C1 segment of cervical spinal cord (tissue), 14 donors: ENCODE results near the gene KLHDC8B.

Source experiments
- DNase-seq, 14 donors: peaks; one replicate each; lab custom pipeline; 2025; lab: John Stamatoyannopoulos, UW

Gene KLHDC8B

DNA sequence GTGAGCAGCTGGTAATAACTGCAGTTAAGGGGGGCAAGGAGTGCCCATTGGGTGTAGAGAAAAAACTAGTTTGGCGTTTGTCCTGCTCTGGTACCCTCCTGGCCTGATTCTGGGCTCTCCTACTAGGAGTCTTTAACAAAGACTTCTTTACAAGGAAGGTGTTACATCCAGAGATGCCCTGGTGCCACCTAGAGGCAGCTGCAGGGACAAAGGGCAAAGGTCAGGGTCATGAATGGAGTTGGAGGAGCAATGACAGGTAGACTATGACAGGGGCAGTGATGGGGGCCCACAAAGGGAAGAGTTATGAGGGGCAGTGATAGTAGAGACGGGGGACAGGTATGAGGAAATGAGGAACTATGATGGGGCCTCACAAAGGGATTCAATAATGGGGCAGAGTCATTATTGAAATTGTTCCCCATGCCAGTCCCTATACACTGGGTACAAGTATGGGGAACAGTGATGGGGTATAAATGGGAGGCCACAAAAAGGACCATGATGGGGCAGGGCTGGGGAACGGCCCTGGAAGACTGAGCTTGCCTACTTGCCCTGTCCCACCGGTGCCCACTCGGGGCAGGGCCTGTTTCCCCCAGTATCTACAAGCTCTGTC, 13.2 kb upstream of the KLHDC8B start:
- DNase-seq: peak in 1 of 14 donors; percentile 5

DNA sequence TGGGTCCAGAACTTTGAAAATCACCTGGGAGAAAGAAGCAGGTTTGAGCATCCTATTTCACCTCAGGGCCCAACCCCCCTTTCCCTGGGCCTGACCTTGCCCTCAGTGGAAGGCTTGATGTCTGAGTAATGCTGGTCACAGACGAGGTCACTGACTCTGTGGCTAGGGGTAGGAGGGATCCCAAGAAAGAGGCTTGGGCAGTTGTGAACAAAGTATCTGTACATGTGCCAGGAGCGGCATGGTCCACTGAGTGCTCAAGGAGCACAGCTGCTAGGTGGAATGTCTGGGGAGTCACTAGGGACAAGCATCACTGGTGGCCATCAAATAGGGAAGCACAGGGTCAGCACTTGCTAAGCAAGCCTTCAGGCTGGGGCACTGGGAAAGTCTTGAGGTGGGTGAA, 12.6 kb upstream of the KLHDC8B start:
- no peak for DNase-seq

DNA sequence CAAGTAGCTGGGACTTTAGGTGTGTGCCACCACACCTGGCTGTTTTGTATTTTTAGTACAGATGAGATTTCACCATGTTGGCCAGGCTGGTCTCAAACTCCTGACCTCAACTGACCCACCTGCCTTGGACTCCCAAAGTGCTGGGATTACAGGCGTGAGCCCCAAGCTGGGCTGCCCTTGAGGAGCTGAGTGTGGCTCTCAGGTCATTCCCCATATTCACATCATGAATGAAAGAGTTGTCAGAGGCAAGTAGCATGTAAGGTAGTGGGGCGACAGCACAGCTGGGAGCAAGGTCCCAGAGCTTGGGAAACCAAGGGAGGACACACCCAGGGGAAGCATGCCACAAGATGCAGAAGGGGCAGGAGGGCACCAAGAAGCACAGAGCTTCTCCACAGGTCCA, 10.2 kb upstream of the KLHDC8B start:
- no peak for DNase-seq

DNA sequence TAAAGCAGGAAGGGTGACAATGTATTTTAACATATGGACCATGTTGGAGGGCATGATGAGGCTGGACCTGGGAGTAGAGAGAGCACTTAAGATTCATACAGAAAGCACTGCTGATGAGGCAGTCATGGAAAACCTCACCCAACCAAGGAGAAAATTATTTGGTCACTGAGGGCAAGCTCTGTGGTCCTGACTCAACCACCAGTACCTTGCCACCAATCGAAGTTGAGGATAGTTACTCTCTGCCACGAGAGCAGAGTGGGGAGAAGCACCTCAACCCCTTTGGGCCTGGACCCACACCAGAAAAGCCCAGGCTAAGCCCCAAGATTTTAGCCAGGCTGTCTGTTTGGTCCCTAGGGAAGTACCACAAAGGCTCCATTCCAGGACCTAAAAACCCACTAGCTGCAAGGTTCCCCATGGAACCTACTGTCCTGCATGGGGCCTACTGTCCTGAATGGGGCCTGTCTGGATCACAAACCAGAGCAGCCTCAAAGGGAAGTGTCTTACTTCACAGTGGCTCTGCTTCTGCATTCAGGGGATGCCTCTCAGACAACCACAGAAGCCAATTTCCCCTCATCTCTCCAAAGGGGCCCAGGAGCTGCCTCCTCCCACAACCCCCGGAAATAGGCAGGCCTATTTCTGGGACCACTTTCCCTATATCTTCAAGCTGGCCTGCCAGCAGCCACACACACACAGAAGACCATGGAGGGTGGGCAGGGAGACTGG, 9.4 kb upstream of the KLHDC8B start:
- no peak for DNase-seq

DNA sequence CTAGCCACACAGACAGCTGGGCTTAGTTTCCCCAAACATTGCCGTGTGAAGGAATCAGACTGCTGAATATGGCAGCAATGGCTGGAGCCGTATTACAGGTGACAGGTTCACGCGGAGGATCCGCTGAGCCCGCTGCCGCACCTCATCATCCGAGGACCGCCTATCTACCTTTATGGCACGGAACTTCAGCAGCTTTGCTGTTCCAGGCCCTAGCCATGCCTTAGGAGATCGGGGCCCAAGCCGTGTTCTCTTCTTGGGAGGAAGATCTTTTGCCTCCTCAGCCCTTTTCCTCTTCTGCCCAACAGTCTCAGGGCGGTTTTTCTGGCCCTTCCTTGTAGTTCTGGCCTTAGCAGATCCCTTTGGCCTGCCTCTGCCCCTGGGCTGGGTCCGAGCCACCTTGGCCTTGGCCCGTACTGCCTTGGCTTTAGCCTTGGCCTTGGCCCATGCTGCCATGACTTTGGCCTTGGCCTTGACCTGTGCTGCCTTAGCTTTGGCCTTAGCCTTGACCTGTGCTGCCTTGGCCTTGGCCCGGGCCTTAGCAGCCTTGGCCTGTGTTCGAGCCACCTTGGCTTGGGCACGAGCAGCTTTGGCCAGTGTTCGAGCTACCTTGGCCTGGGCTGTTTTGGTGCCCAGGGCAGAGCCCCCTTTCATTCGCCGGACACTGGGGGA, 8.5 kb upstream of the KLHDC8B start:
- no peak for DNase-seq

DNA sequence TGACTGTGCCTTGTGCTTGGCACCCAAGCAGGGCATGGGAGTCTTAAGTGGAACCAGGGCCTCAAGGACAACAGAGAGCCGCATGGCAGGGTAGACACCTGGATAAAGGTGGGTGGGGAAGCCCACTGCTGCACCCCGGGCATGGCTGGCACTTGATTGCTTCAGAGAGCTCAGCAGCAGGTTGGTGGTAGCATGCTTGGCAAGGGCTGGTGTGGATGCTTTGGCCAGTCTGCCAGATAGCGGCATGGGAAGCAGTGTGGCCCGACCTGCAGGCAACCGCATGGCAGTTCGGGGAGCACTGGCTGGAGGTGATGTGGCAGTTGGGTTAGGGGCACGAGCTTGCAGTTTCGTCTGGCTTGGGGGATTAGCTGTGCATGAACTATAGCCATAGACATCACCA, 7.8 kb upstream of the KLHDC8B start:
- no peak for DNase-seq

DNA sequence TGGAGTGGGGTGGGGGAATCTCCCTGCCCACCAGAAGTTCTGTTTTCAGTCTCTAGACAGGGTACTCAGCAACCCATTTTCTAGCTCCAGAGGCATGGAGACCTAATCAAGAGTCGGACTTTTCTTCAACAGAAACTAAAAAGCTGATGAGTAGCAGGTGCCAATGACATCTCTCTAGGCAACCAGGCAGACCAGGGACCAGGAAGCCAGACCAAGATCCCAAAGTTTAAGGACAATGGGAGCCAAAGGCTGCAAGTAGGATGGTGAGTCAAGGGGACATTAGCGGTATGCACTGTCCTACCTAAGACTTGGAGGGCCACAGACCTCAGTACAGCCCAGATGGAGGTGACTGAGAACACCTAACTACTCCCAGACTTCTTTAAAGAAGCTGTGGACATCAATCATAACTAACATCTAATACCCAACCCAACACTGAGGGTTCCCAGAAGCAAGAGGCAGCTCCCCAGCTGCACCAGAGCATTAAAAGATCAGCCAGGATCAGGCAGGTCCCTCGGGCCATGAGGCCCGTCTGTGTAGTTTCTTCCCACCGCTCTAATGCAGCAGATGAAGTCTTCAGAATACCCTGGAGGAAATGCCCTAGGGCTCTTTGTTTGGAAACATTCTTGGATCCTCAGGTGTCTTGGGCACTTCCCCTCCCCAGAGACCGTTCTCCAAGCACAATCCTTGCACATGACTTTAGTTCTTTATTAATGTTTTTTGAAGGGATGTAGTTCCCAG, 6.2 kb upstream of the KLHDC8B start:
- DNase-seq: no peak

DNA sequence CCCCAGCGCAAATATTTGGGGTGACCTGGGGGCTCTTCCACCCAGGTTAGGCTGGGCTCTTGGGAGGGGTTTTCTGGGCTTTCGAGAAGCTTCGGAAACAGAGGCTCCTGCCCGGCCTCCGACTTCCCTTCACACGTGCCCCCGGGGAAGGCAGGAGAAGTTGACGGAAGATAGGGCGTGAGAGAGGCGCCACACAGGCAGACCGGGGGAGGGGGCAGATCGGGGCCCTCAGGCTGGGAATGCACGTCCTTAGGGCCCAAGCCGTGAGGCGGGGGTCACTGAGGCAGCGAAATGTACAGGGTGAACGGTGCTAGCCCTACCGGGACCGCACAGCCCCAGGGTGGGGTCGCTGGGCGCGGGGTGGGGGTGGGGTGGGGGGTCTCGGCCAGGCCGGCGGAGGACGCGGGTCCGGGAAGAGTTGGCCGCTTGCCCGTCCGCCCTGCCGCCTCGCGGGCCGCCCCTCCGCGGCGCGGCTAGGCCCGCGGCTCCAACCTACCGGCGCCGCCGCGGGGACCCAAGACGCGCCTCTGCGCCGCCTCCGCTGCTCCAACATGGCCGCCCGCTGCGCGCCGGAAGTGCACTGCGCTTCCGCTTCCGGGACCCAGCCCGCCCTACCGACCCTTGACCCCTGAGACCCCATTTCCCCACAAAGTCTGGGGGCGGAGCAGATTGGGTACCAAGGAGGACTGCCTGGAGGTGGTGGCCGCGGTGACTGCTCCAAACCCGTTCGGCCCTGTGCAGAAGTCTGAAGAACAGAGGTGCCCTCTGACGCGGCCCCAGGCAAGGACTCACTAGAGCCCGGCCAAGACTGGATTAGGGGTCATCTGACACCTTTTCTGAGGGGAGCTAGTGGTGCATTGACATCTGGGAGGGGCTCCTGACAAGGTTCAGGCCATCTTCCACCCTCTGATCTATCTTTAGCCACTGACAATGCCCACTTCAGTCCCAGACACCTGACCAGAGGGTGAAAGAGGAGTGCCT, 5.3 kb upstream of the KLHDC8B start, which contains the start of gene CCDC71:
Gene CCDC71, minus strand, starts transcription at position 561 of the 981 bp plus-strand sequence. CDS start 2,123 bp downstream, outside the sequence.
- DNase-seq: peak in 12 of 14 donors; percentile 29 to 77 (median 44)

DNA sequence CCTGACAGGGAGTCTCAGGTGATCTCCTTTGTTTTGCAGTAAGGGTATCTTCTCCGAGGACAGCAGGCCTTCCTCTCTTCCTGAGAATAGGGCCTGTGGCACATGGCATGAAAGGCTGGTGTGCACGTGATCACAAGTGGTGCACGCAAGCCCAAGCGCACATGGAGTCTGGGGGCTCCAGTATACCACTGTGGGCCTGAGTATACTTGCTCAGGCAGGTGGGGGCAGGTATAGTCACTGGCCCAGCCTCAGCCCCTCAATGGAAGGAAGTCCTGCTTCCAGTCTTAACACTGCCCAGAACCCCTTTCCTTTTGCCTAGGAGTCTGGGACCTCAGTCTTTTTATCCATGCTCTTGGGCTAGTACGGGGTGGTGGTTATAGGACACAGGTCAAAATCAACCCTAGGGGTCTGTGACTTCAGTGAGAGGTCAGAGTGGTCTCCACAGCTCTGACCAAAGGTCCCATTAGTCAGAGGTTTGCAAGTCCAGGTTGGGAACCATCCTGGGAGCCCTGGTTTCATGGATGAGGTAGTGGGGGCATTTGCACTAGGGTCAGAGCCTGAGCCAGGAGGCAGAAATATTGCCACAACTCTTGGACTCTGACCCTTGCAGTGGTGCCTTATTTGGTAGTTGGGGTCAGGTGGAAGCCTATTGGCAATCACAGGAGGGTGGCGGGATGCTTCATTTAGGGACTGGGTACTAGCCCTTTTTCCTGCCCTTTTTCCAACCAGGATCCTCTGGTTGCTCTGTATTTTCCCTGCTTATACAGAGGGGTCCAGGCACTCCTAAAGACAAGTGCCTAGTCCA, 4.4 kb upstream of the KLHDC8B start:
- no peak for DNase-seq

DNA sequence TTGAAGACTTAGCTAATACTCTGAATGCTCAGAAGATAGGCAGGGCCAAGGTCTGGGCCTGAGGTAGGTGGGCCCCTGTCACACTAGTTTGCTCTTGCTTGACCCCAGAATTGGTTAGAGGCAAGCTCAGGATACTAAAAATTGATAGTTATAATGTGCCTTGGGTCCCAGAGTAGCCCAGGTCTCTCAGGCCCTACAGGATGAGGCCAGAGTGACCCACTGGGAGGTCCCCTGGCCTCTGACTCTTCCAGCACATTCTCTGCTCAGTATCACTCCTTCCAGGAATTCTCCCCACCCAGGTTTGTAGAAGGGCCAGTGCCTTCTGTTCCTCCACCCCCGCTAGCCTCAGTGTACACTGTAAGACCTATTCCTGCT, 667 bp upstream of the KLHDC8B start:
- no peak for DNase-seq

DNA sequence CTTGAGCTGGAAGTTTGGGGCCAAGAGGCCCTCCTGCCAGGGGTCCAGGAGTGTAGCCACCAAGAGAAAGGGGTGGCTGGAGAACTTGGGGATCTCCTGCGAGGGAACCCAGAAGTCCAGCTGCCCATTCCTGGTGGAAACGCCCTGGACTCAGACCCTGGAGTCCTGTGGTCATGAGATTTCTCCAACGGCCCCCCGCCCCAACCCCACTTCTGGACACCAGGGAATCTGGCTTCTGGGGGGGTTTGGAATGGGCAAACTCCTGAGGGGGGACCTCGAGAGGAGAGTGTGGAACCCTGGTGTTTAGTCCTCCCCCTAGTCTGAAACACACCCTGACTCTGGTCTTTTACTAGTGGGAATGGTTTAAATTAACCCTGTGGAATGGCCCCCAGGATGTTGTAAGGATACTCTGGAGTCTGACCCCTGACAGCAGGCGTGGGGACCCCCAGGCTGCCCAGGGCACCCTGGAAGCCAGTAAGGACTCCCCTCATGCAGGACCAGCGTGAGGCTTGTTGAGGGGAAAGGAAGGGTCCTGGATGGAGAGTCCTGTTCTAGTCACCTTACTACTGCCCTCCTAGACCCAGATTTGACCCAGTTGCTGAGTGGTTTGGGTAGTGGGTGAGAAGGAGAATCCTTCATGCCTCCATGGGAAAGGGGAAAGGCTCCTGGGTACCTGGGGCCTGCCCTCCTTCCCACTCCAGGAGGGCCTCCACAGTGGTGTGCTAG, 540 bp downstream of the KLHDC8B start:
- no peak for DNase-seq

DNA sequence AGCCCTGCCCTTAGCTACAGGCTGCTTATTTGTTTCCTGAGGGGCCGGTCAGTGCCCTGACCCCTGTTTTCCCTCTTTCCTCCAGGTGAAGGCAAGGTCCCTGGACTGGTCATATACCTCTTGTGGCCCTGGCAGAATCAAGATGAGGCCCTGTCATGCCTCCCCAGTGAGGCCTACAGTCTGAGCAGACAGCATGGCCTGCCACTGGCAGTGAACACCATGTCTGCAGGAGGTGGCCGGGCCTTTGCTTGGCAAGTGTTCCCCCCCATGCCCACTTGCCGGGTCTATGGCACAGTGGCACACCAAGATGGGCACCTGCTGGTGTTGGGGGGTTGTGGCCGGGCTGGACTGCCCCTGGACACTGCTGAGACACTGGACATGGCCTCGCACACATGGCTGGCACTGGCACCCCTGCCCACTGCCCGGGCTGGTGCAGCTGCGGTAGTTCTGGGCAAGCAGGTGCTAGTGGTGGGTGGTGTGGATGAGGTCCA, 1.2 kb downstream of the KLHDC8B start:
- DNase-seq: peak in 1 of 14 donors; percentile 34

DNA sequence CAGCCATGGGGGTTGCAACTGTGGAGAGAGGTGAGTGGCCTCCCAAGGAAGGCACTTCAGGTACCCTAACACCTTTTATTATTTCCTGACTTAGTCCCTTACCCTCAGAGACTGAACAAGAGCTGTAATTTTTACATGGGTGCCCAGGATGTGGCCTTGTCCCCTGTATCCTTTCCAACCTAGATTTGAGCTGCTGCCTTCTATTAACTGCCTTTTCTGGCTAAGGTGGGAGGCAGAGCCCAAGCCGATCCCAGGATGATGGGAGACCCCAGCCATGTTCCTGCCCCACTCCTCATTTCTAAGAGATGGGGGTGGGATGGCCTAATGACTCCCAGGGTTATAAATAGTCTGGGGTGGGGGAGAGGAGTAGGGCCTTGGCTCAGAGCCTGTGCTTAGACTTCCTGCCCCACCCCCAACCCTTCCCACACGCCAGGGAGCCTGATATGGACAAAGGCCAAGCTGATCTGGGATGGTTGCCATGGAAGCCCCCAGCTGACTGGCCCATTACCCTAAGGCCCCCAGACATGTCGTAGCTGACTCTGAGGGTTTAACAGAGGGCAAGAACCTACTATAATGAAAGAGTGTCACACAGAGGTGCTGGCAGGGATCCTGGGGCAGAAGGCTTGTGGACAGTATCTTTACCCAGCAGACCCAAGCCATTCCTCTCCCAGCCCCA, 1.9 kb downstream of the KLHDC8B start:
- DNase-seq: no peak

DNA sequence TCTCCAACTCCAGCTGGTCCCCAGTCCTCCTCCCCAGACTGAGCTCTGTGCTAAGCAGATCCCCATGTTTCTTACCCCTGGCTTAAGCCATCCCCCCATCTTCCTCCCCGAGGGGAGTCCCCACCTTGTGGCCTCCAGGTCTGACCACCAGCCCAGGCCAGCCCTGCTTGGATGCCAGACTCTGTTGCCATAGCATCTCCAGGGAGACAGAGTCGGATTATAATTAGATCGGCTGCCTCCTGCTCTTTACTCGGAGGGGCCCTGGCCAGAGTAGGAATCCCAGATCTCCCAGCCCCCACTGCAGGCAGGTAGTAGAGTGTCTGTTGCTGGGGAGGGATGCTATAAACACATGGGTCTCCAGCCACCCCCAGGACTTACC, 2.4 kb downstream of the KLHDC8B start:
- DNase-seq: no peak

DNA sequence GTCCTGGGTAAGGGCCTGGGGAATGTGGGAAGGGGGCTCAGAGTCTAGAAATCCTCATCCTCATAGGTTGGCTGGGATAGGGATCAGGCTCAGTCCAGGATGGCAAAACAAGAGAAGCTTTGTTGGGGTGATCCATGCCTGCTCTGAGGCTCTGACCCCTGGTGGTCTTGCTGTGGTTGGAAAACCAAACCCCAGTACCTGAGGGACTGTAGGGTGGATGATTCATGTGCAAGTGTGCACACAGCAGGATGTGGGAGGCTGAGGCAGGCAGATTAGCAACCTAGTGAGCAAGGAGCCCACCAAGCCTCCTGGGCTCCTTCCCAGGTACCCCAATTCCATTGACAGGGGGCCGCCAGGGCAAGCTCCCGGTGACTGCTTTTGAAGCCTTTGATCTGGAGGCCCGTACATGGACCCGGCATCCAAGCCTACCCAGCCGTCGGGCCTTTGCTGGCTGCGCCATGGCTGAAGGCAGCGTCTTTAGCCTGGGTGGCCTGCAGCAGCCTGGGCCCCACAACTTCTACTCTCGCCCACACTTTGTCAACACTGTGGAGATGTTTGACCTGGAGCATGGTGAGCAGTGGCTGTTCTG, 3.1 kb downstream of the KLHDC8B start:
- DNase-seq: no peak

DNA sequence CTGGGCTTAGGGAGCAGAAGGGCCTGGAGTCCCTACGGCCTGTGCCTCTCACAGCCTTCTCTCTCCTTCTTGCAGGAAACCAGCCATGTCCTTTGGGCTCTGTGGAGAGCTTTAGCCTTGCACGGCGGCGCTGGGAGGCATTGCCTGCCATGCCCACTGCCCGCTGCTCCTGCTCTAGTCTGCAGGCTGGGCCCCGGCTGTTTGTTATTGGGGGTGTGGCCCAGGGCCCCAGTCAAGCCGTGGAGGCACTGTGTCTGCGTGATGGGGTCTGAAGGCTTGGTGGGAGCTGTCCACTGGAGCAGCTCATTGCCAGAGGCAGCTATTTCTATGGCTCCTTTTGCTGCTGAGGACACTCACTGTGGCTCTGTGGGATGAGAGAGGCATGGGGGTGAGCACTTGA, 4.1 kb downstream of the KLHDC8B start:
- no peak for DNase-seq

DNA sequence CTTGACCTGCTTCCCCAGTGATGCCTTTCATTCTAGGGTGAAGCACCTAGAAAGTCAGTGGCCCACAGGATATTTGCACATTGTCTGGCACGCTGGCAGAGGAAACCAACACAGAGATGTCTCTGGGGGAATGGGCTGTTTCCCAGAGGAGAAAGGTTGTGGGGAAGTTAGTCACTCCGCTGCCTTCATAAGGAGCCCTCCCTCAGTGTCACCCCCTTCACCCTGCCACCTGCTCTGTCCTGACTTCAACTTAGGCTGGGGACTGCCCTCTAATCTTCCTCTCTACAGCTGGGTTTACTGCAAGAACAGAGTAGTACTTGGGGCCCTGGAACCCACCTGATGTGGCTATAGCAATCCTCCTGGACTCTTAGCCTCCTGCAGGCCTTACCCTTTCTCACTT, 5.7 kb downstream of the KLHDC8B start:
- no peak for DNase-seq

DNA sequence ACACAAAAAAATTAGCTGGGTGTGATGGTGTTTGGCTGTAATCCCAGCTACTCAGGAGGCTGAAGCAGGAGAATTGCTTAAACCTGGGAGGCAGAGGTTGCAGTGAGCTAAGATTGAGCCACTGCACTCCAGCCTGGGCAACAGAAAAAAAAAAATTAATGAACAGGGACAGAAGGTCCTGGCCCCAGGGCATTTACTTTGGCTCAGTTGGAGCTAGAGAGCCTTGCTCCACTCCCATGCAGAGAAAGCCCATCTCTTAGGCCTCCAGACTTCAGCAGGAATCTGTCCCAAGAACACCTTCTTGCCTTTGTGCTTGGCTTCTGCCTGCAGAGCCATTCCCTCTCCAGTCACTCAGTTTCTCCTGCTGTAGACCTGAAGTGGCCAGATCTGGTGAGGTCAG, 8.7 kb downstream of the KLHDC8B start:
- DNase-seq: no peak
